ENCODE results near the gene COL23A1.

COL23A1 gene

DNA sequence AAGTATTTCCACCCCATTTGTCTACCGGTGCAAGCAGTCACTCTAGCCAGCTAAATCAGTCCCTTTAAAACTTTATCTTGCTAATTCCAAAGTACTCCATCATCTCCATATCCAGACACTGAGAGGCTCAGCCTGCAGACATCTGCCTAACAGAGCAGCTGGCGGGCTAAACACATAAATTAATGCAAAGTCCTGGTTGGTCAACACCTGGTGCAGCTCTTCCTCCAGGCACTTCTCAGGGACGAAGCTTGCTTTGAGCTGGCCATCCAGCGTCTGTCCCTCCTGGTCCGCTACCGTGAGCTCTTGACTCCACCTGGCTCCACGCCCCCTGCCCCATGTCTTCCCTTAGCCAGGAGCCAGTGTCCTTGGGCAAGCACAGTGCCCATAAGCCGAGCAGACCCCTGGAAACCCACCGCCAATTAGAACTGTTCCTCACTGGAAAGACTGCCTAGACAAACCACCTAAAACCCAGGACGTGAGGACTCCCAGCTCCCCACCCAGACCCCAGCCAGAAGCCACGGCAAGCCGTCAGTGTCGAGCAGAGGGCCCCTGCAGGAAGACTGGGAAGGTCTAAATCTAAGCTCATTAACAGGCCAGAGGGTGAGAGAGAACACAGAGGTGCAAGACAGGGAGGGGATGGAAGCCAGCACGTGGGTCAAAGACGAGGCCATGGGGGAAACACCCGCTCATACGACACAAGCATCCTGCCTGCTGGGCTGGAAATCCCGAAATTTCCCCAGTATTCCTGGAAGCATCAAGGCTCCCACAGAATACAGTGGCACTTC is 120.0 kb downstream of the COL23A1 start:
- CTCF ChIA-PET, result interaction anchor here (0.6 to 1.1 kb wide), 5 partner anchors 9 to 229 kb away, joined by 3 to 4 read pairs (median 3); no protein-coding TSS in a partner anchor
- TF ChIP-seq, protein P1, sequence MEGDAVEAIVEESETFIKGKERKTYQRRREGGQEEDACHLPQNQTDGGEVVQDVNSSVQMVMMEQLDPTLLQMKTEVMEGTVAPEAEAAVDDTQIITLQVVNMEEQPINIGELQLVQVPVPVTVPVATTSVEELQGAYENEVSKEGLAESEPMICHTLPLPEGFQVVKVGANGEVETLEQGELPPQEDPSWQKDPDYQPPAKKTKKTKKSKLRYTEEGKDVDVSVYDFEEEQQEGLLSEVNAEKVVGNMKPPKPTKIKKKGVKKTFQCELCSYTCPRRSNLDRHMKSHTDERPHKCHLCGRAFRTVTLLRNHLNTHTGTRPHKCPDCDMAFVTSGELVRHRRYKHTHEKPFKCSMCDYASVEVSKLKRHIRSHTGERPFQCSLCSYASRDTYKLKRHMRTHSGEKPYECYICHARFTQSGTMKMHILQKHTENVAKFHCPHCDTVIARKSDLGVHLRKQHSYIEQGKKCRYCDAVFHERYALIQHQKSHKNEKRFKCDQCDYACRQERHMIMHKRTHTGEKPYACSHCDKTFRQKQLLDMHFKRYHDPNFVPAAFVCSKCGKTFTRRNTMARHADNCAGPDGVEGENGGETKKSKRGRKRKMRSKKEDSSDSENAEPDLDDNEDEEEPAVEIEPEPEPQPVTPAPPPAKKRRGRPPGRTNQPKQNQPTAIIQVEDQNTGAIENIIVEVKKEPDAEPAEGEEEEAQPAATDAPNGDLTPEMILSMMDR (conservative IDR thresholded peaks at IDR 0.05; ENCODE audit: low read depth), result no peak
- DNase-seq (ENCODE audit: low spot score), result no peak
- POLR2A ChIA-PET (ENCODE audit: low non-redundant PET), result no interaction called here
- no peak overlapping the region for H3K27ac ChIP-seq

DNA sequence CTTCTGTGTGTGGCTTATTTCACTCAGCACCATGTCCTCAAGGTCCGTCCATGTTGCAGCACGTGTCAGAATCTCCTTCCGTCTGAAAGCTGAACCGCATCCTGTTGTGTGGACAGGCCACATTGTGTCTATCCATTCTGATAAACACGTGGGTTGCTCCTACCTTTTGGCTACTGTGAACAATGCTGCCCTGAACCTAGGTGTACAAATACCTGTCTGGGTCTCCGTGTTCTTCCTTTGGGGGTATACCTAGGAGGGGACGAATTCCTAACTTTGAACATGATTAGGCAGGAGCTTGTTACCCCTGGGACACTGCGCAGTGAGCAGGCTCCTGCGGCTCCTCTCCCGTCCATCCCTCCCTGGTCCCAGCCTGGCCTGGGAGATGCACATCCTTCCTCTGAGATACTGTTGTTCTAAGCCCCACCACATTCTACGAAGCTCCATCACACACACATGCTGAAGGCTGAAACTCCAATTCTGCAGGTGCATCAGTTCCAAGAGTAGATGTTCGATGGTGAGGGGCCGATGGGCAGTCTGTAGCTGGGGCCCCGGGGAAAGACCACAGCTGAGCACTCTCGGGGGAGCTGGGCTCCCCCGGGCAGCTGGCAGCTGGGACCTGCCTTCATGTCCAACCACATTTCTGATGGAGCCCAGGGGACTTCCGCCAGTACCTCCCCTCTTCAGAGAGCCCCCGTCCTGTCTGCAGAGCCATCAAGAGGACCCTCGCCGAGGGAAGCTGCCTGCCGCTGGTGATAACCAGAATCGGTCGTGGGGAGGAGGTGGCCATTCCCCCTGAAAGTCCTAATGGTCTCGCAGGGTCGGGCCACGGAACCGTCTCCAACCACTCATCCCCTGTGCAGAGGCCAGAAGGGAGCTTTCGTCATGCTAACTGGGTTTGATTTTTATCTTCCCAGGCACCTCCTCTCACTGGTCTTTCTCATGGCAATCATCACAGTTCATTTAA is 120.9 kb downstream of the COL23A1 start:
- DNase-seq (ENCODE audit: low spot score), result no peak
- no peak overlapping the region for H3K27ac ChIP-seq
- CTCF ChIA-PET, result interaction anchor here (0.6 to 1.1 kb wide), 4 partner anchors 8 to 228 kb away, joined by 3 to 4 read pairs (median 3); no protein-coding TSS in a partner anchor
- POLR2A ChIA-PET (ENCODE audit: low non-redundant PET), result no interaction called here
- TF ChIP-seq, protein P1 (conservative IDR thresholded peaks at IDR 0.05; ENCODE audit: low read depth), result no peak

DNA sequence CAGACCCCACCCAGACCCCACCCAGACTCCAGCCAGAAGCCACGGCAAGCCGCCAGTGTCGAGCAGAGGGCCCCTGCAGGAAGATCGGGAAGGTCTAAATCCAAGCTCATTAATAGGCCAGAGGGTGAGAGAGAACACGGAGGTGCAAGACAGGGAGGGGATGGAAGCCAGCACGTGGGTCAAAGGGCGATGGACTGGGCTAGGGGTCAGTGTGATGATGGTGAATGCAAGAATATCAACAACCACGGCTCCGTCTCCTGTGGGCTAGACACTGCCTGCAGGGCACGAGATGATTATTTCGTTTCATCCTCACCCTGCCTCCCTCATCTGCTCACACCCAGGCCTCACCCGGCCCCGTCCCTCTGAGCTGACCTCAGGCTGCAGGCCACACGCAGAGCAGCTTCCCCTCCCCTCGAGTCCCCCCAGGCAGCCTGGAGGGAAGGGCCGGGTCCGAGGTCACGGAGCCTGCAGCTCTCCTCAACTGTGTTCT is 122.0 kb downstream of the COL23A1 start:
- no peak for DNase-seq (ENCODE audit: low spot score)
- H3K27ac ChIP-seq, result no peak overlapping the region
- CTCF ChIA-PET, result no interaction called here
- POLR2A ChIA-PET (ENCODE audit: low non-redundant PET), result no interaction called here
- TF ChIP-seq, protein P1 (conservative IDR thresholded peaks at IDR 0.05; ENCODE audit: low read depth), result no peak

DNA sequence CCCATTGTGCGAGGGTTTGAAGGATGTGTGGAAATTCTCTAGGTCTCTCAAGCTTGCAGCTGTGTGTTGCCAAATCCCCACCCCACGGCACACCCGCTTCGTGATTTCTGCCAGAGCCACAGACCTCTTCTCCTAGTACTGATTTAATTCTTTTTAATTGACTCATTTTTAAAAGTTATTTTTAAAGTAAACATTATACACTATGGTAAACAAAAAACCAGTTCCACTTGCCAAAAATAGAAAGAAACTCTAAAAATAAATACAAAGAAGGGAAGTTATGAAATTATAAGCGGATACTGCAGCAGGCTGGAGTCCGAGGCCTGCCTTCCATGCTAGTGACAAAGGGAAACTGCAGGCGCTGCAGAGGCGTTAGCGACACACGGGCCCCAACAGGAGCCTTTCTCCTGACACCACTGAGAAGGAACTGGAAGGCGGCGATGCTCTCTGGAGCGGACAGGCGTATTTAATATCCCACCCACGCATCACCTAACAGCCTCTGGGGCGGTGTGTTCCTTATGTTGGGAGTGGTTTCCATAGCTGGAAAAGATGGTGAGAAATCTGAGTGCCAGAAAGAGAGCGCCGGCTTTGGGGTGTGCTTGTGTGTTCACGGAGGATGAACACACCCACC is 122.5 kb downstream of the COL23A1 start:
- ChIA-PET CTCF (no interaction called here), POLR2A (ENCODE audit: low non-redundant PET) (no interaction called here)
- no peak overlapping the region for H3K27ac ChIP-seq
- peak; percentile 22 for DNase-seq (ENCODE audit: low spot score)
- TF ChIP-seq, protein P1 (conservative IDR thresholded peaks at IDR 0.05; ENCODE audit: low read depth), result no peak

DNA sequence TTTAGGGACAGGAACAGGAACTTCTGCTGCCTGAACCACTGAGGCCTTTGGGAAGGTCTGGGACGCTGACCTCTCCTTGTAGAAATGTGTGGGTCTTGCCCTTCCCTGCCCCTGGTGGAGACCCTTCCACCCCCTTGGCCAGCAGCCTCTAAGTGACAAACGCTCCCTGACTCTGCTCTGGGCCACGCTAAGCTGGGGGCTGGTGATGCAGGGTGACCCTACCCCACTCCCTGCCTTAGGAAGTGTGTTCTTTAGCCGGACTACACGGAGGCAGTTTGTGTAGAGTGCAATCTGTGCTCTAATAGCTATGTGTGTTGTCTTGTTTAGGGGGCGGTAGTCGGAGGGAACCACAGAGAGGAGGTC is 123.0 kb downstream of the COL23A1 start:
- H3K27ac ChIP-seq, result no peak overlapping the region
- CTCF ChIA-PET, result interaction anchor here (0.6 kb wide), 1 partner anchor 166 kb away, joined by 3 read pairs; no protein-coding TSS in a partner anchor
- no peak for DNase-seq (ENCODE audit: low spot score)
- POLR2A ChIA-PET (ENCODE audit: low non-redundant PET), result no interaction called here
- TF ChIP-seq, protein P1 (conservative IDR thresholded peaks at IDR 0.05; ENCODE audit: low read depth), result no peak

DNA sequence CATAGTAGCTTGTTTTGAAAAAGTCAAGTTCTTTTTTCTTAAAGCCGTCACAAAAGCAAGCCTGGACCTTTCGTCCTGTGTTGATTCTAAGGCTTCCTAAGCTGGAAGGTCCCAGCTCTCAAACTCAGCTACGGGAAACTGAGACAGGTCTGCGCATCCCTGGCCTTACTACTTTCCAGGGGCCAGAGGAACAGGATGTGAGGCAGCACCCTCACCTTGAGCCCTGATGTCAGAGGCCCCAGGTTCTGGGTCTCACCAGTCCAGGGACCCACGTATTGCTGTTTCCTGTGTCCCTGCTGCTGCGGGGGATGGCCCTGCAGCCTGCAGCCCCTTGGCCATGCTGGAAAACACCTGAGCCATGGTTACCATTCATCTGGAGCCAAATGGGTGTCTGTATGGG is 123.9 kb downstream of the COL23A1 start:
- no peak overlapping the region for H3K27ac ChIP-seq
- ChIA-PET CTCF (interaction anchor here (0.6 kb wide), 1 partner anchor 165 kb away, joined by 3 read pairs; no protein-coding TSS in a partner anchor), POLR2A (ENCODE audit: low non-redundant PET) (no interaction called here)
- TF ChIP-seq, protein P1 (conservative IDR thresholded peaks at IDR 0.05; ENCODE audit: low read depth), result no peak
- no peak for DNase-seq (ENCODE audit: low spot score)
